HepG2 (cell line): ENCODE data around the gene HSP90AB1. TPM values are rescaled to one million over a fixed set of nuclear protein-coding genes. Genes with fewer than 3 reads are reported as not detected.

Source experiments
- ATF6 ChIP-seq: sonication (generic); formaldehyde crosslinking; conservative IDR thresholded peaks from 2 replicates; pipeline ENCODE4 v1.4.0; 2020; ENCODE audit warnings: missing genetic modification reagents
- CEBPB ChIP-seq: IDR thresholded peaks from 2 replicates; pipeline ENCODE4 v1.6.1; 2011; ENCODE audit warnings: low read depth, low read length, improper control_type of control experiment, borderline replicate concordance
- DNMT3B ChIP-seq: conservative IDR thresholded peaks from 2 replicates; pipeline ENCODE4 v1.6.1; 2016; ENCODE audit warnings: missing biosample characterization, control low read depth
- GZF1 ChIP-seq: sonication (generic); formaldehyde crosslinking; IDR thresholded peaks from 2 replicates; pipeline ENCODE4 v1.5.1; 2020; ENCODE audit warnings: mild to moderate bottlenecking, missing genetic modification reagents
- HBP1 ChIP-seq: IDR thresholded peaks from 2 replicates; pipeline ENCODE4 v1.6.1; 2016; ENCODE audit warnings: low read depth, control low read depth
- LBX2 ChIP-seq: sonication (generic); formaldehyde crosslinking; IDR thresholded peaks from 2 replicates; pipeline ENCODE4 v1.5.0; 2020; ENCODE audit warnings: missing genetic modification reagents, mild to moderate bottlenecking, borderline replicate concordance
- MEF2D ChIP-seq: sonication (generic); formaldehyde crosslinking; IDR thresholded peaks from 2 replicates; pipeline ENCODE4 v1.5.1; 2020; ENCODE audit warnings: mild to moderate bottlenecking, missing genetic modification reagents
- MYC ChIP-seq: sonication (generic); formaldehyde crosslinking; IDR thresholded peaks from 2 replicates; pipeline ENCODE4 v1.9.0; 2021; ENCODE audit warnings: missing genetic modification reagents, borderline replicate concordance
- RAD21 ChIP-seq: fragments of 450-650 bp; formaldehyde crosslinking; IDR thresholded peaks from 2 replicates; pipeline ENCODE4 v1.5.0; 2020; ENCODE audit warnings: mild to moderate bottlenecking
- REPIN1 ChIP-seq: sonication (generic); formaldehyde crosslinking; IDR thresholded peaks from 2 replicates; pipeline ENCODE4 v1.8.0; 2022; ENCODE audit warnings: missing genetic modification reagents, low read depth, mild to moderate bottlenecking, borderline replicate concordance
- SNAI1 ChIP-seq: sonication (generic); formaldehyde crosslinking; IDR thresholded peaks from 2 replicates; pipeline ENCODE4 v1.5.0; 2020; ENCODE audit warnings: mild to moderate bottlenecking, missing genetic modification reagents, borderline replicate concordance
- SNRNP70 ChIP-seq: fragments of 200-400 bp; formaldehyde crosslinking; IDR thresholded peaks from 2 replicates; pipeline ENCODE4 v1.6.1; 2017; ENCODE audit warnings: mild to moderate bottlenecking, low read depth, low read length, moderate library complexity
- TEF ChIP-seq: sonication (generic); formaldehyde crosslinking; IDR thresholded peaks from 2 replicates; pipeline ENCODE4 v1.5.0; 2020; ENCODE audit warnings: missing genetic modification reagents
- WIZ ChIP-seq: sonication (generic); formaldehyde crosslinking; IDR thresholded peaks from 2 replicates; pipeline ENCODE4 v1.5.1; 2020; ENCODE audit warnings: mild to moderate bottlenecking, missing genetic modification reagents
- ZFP36 ChIP-seq: fragments of 150-350 bp; IDR thresholded peaks from 2 replicates; pipeline ENCODE4 v1.6.1; 2018; ENCODE audit warnings: borderline replicate concordance, low read length, low read depth; ENCODE audit not compliant: partially characterized antibody
- ZHX1 ChIP-seq: sonication (generic); formaldehyde crosslinking; IDR thresholded peaks from 2 replicates; pipeline ENCODE4 v1.8.1; 2022; ENCODE audit warnings: low read depth, mild to moderate bottlenecking, missing genetic modification reagents
- ZNF136 ChIP-seq: sonication (generic); formaldehyde crosslinking; IDR thresholded peaks from 2 replicates; pipeline ENCODE4 v1.8.1; 2022; ENCODE audit warnings: low read depth, mild to moderate bottlenecking, moderate library complexity, missing genetic modification reagents
- ZNF230 ChIP-seq: sonication (generic); formaldehyde crosslinking; IDR thresholded peaks from 2 replicates; pipeline ENCODE4 v1.4.0; 2020; ENCODE audit warnings: mild to moderate bottlenecking, missing genetic modification reagents
- ZNF264 ChIP-seq: sonication (generic); formaldehyde crosslinking; IDR thresholded peaks from 2 replicates; pipeline ENCODE4 v1.4.0; 2020; ENCODE audit warnings: missing genetic modification reagents
- ZNF292 ChIP-seq: sonication (generic); formaldehyde crosslinking; IDR thresholded peaks from 2 replicates; pipeline ENCODE4 v1.8.1; 2022; ENCODE audit warnings: mild to moderate bottlenecking, low read depth, missing genetic modification reagents, borderline replicate concordance
- ZNF572 ChIP-seq: sonication (generic); formaldehyde crosslinking; IDR thresholded peaks from 2 replicates; pipeline ENCODE4 v1.5.1; 2020; ENCODE audit warnings: mild to moderate bottlenecking, missing genetic modification reagents
- ZNF616 ChIP-seq: sonication (generic); formaldehyde crosslinking; IDR thresholded peaks from 2 replicates; pipeline ENCODE4 v1.5.0; 2020; ENCODE audit warnings: low read depth, mild to moderate bottlenecking, missing genetic modification reagents
- polyA plus RNA-seq, 8 experiments: library from polyadenylated mRNA; depleted of rRNA in 3 of 8; stranded (reverse) in 7 of 8; unstranded in 1 of 8; fragments of >200 nt; fragmentation: Illumina TruSeq in 4 of 8; extraction: Trizol in 4 of 8; gene quantifications; 2 replicates each; pipeline versions ENCODE4 v1.2.1 to v1.2.3, GENCODE V29; 2011 to 2016; ENCODE audit warnings: low read depth in 4 of 8, missing spikeins in 1 of 8, mixed read lengths in 1 of 8; ENCODE audit not compliant: insufficient read depth in 1 of 8
- total RNA-seq, 5 experiments: library from RNA; depleted of rRNA; stranded (reverse); fragments of >200 nt; fragmentation: Illumina TruSeq; extraction: Trizol; gene quantifications; 2 replicates each; pipeline ENCODE4 v1.2.3, GENCODE V29; 2016; ENCODE audit warnings: low read depth in 1 of 5

HSP90AB1 gene
- total and polyA plus RNA-seq, 2 of the 13 experiments (the other 11 are each of a cell fraction or from before 2014, with no cell fraction given), result 1,325 to 1,472 TPM

- TF ChIP-seq ZNF572 (CRISPR knock-in tag), result no peak
- peak; percentile 62 for TF ChIP-seq ZNF264
- peak; percentile 47 for TF ChIP-seq ZNF616
- TF ChIP-seq ZNF136 (CRISPR knock-in tag), result peak; percentile 76; the same call in 1 of the 2 replicates
- TF ChIP-seq SNAI1 (CRISPR knock-in tag), result no peak
- no peak for TF ChIP-seq ZFP36
- no peak for TF ChIP-seq WIZ
- TF ChIP-seq SNRNP70, result no peak
- no peak; the same call in none of the 2 replicates for TF ChIP-seq HBP1 (CRISPR knock-in tag)
- no peak; the same call in 1 of the 2 replicates for TF ChIP-seq ZNF230
- no peak for TF ChIP-seq MEF2D (CRISPR knock-in tag)
- TF ChIP-seq LBX2 (CRISPR knock-in tag), result no peak
- TF ChIP-seq RAD21 (CRISPR knock-in tag), result peak; percentile 56
- no peak for TF ChIP-seq CEBPB
- peak; percentile 75 for TF ChIP-seq MYC
- TF ChIP-seq ATF6 (CRISPR knock-in tag), result no peak
- 0 out of 2 replicates have a peak, but pooled peaks have one; percentile 65 for TF ChIP-seq TEF (CRISPR knock-in tag)
- peak; percentile 50; the same call in 1 of the 2 replicates for TF ChIP-seq REPIN1
- TF ChIP-seq DNMT3B (CRISPR knock-in tag), result no peak
- 0 out of 2 replicates have a peak, but pooled peaks have one; percentile 60 for TF ChIP-seq ZHX1 (CRISPR knock-in tag)
- no peak for TF ChIP-seq GZF1 (CRISPR knock-in tag)
- TF ChIP-seq ZNF292 (CRISPR knock-in tag), result no peak
Observed at GRCh38 chr6:44219053-44219814, 27.7 kb upstream of the HSP90AB1 start (continued).
